ENCODE results near the gene MREG. TPM values are rescaled to one million over a fixed set of nuclear protein-coding genes. Genes with fewer than 3 reads are reported as not detected.

MREG gene
- total RNA-seq, 1 donor from 2014 or later, result 1.8 TPM

DNA sequence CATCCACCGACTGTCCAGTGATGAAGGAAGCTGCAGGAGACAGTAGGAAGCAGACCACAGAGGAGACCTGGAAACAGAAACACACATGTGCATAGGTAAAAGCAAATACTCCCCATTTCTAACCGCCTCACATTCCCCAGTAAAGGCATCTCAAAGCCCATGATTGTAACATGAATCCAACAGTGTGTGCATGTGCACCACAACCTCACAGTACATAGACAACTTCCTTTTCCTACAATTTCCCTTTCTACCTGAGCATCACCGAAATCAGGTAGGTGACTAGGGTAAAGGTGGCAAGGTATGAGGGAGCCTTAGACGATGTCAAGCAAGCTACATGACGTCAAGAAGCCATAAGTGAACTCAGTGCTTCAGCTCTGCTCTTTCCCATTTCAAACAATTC, 30.6 kb upstream of the MREG start:
- no peak for TF ChIP-seq CTCF (IDR thresholded peaks at IDR 0.05)
- no peak overlapping the region for H3K4me3 Mint-ChIP-seq (ENCODE audit: unreplicated experiment)
- H3K4me1 Mint-ChIP-seq (ENCODE audit: low read depth), result no peaks in the 10 kb centered on the region
- no peak for DNase-seq (ENCODE audit: low spot score)
- no peaks in the 10 kb centered on the region for H3K9me3 Mint-ChIP-seq (ENCODE audit: low read depth)
- no peak overlapping the region for H3K27ac Mint-ChIP-seq (ENCODE audit: unreplicated experiment)
- H3K27me3 Mint-ChIP-seq (ENCODE audit: low read depth), result no peaks in the 10 kb centered on the region
- peaks cover 4% of the 10 kb centered on the region for H3K36me3 Mint-ChIP-seq (ENCODE audit: low read depth)

- peaks cover 4% of the 10 kb centered on the region for H3K36me3 Mint-ChIP-seq (ENCODE audit: low read depth)
- no peak for DNase-seq (ENCODE audit: low spot score)
- H3K27ac Mint-ChIP-seq (ENCODE audit: unreplicated experiment), result no peak overlapping the region
- H3K4me3 Mint-ChIP-seq (ENCODE audit: unreplicated experiment), result no peak overlapping the region
- no peaks in the 10 kb centered on the region for H3K27me3 Mint-ChIP-seq (ENCODE audit: low read depth)
- TF ChIP-seq CTCF (IDR thresholded peaks at IDR 0.05), result no peak
- no peaks in the 10 kb centered on the region for H3K4me1 Mint-ChIP-seq (ENCODE audit: low read depth)
- H3K9me3 Mint-ChIP-seq (ENCODE audit: low read depth), result no peaks in the 10 kb centered on the region
These were observed 28.1 kb upstream of the MREG start for GRCh38 chr2:216041438-216041837.

DNA sequence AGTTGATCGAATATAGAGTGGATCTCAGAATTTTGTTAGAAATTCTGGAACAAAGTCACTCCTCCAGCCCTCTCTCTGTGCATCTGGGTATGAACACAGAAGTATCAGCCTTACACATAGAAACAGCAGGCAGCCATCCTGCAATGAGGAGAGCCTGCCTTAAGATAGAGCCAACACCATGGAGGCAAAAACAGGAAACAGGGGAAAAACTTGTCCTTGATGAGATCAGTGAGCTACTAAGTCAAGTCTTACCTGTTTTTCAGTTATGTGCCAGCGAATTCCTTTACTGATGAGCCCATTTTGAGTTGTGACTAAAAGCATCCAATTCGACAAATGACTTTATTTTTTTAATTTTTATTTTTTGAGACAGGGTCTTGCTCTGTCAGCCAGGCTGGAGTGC, 26.6 kb upstream of the MREG start:
- TF ChIP-seq CTCF (IDR thresholded peaks at IDR 0.05), result no peak
- Mint-ChIP-seq H3K27ac (ENCODE audit: unreplicated experiment) (no peak overlapping the region), H3K4me1 (ENCODE audit: low read depth) (no peaks in the 10 kb centered on the region), H3K36me3 (ENCODE audit: low read depth) (peaks cover 4% of the 10 kb centered on the region), H3K27me3 (ENCODE audit: low read depth) (no peaks in the 10 kb centered on the region), H3K4me3 (ENCODE audit: unreplicated experiment) (no peak overlapping the region), H3K9me3 (ENCODE audit: low read depth) (no peaks in the 10 kb centered on the region)
- no peak for DNase-seq (ENCODE audit: low spot score)

GRCh38 chr2:216034065-216034464, 20.7 kb upstream of the MREG start:
- Mint-ChIP-seq H3K36me3 (ENCODE audit: low read depth) (no peaks in the 10 kb centered on the region), H3K4me1 (ENCODE audit: low read depth) (peaks cover 21% of the 10 kb centered on the region), H3K27ac (ENCODE audit: unreplicated experiment) (no peak overlapping the region), H3K4me3 (ENCODE audit: unreplicated experiment) (no peak overlapping the region), H3K9me3 (ENCODE audit: low read depth) (no peaks in the 10 kb centered on the region), H3K27me3 (ENCODE audit: low read depth) (no peaks in the 10 kb centered on the region)
- TF ChIP-seq CTCF (IDR thresholded peaks at IDR 0.05), result peak; percentile 86
- no peak for DNase-seq (ENCODE audit: low spot score)

DNA sequence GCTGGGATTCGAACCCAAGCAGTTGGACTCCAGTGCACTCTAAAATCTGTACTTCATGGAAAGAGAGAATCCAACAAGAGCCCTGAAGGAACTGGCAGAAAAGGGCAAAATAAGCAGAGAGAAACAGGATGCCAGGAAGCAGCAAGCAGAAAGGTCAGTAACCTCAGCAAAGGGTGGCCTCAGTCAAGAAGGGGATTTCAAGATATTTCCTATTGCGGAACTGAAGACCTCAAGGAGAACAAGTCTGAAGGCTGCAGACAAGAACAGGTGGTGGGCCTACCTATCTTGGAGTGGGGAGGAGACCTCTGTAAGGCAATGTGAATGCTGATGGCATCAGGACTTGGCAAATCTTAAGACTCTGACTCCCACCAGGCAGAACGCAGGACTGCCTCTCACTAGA, 20.1 kb upstream of the MREG start:
- H3K36me3 Mint-ChIP-seq (ENCODE audit: low read depth), result no peaks in the 10 kb centered on the region
- DNase-seq (ENCODE audit: low spot score), result no peak
- no peaks in the 10 kb centered on the region for H3K9me3 Mint-ChIP-seq (ENCODE audit: low read depth)
- no peaks in the 10 kb centered on the region for H3K27me3 Mint-ChIP-seq (ENCODE audit: low read depth)
- no peak overlapping the region for H3K27ac Mint-ChIP-seq (ENCODE audit: unreplicated experiment)
- no peak overlapping the region for H3K4me3 Mint-ChIP-seq (ENCODE audit: unreplicated experiment)
- TF ChIP-seq CTCF (IDR thresholded peaks at IDR 0.05), result no peak
- peaks cover 21% of the 10 kb centered on the region for H3K4me1 Mint-ChIP-seq (ENCODE audit: low read depth)
